CD4-positive, alpha-beta memory T cell (primary cell): ENCODE measurements around the gene MS4A3. TPM values are rescaled to one million over a fixed set of nuclear protein-coding genes. Genes with fewer than 3 reads are reported as not detected.
"Not testable (repeated sequence)": the region's sequence is repeated elsewhere in the genome, so short reads cannot be mapped to it uniquely, and the experiment has no call there.

Source experiments
- CTCF ChIA-PET: fragments of 350-600 bp; sonication (Branson Sonifier 250); formaldehyde crosslinking; loops from one replicate; lab custom pipeline; 2021; ENCODE audit warnings: inconsistent platforms; ENCODE audit not compliant: partially characterized antibody; lab: Charles Lee
- POLR2A ChIA-PET: fragments of 350-600 bp; sonication (Branson Sonifier 250); formaldehyde crosslinking; loops from one replicate; lab custom pipeline; 2021; ENCODE audit not compliant: partially characterized antibody; lab: Charles Lee
- DNase-seq, 5 donors: peaks; one replicate each; pipeline versions ENCODE4 v3.0.0 to v3.0.0-alpha.2; 2020 to 2022; ENCODE audit warnings: mixed read lengths in 1 of 5
- H3K27ac ChIP-seq: one replicate; pipeline ENCODE4 v1.7.0; 2013; ENCODE audit warnings: low read depth, low read length
- H3K27me3 ChIP-seq: 2 replicates; pipeline ENCODE4 v1.7.0; 2013; ENCODE audit warnings: mild to moderate bottlenecking, low read length, moderate library complexity; ENCODE audit not compliant: insufficient read depth
- H3K36me3 ChIP-seq: 2 replicates; pipeline ENCODE4 v1.7.0; 2013; ENCODE audit warnings: mild to moderate bottlenecking, low read length, moderate library complexity; ENCODE audit not compliant: insufficient read depth
- H3K4me1 ChIP-seq: 2 replicates; pipeline ENCODE4 v1.7.0; 2013; ENCODE audit warnings: mild to moderate bottlenecking, low read length, moderate library complexity; ENCODE audit not compliant: insufficient read depth
- H3K4me3 ChIP-seq, 2 donors: one replicate each; pipeline ENCODE4 v1.7.0; 2013; ENCODE audit warnings: low read length in 2 of 2, mild to moderate bottlenecking in 1 of 2
- H3K9me3 ChIP-seq, 2 donors: one replicate each; pipeline ENCODE4 v1.7.0; 2013; ENCODE audit warnings: low read length in 2 of 2, control low read depth in 1 of 2; ENCODE audit not compliant: control insufficient read depth in 1 of 2
- H3K27ac Mint-ChIP-seq, 7 donors: one replicate each; pipeline ENCODE4 v1.8.0; 2020 to 2021; ENCODE audit warnings: mixed read lengths in 7 of 7, mild to moderate bottlenecking in 6 of 7, inconsistent platforms in 3 of 7, moderate library complexity in 3 of 7
- H3K27me3 Mint-ChIP-seq, 2 donors: one replicate each; pipeline ENCODE4 v1.8.0; 2020 to 2021; ENCODE audit warnings: mixed read lengths in 2 of 2
- H3K36me3 Mint-ChIP-seq, 2 donors: one replicate each; pipeline ENCODE4 v1.8.0; 2020 to 2021; ENCODE audit warnings: mixed read lengths in 2 of 2, inconsistent platforms in 1 of 2, mild to moderate bottlenecking in 1 of 2
- H3K4me1 Mint-ChIP-seq, 4 donors: one replicate each; pipeline ENCODE4 v1.8.0; 2020 to 2021; ENCODE audit warnings: mixed read lengths in 4 of 4, mild to moderate bottlenecking in 1 of 4
- H3K4me3 Mint-ChIP-seq, 8 donors: one replicate each; pipeline ENCODE4 v1.8.0; 2020 to 2021; ENCODE audit warnings: mixed read lengths in 8 of 8, mild to moderate bottlenecking in 7 of 8, moderate library complexity in 6 of 8, inconsistent platforms in 3 of 8
- H3K9me3 Mint-ChIP-seq, 8 donors: one replicate each; pipeline ENCODE4 v1.8.0; 2020 to 2021; ENCODE audit warnings: mixed read lengths in 8 of 8, mild to moderate bottlenecking in 5 of 8, inconsistent platforms in 3 of 8, moderate library complexity in 1 of 8
- intact Hi-C: fragments of 100-400 bp; cut with micrococcal nuclease; formaldehyde crosslinking; loops from one replicate; pipeline ENCODE4 v1.15.1; 2023
- polyA plus RNA-seq, 2 donors: library from polyadenylated mRNA; unstranded; fragments of 300-500 nt; fragmentation: Illumina TruSeq; gene quantifications; one replicate each; pipeline ENCODE4 v1.2.3, GENCODE V29; 2021
- total RNA-seq, 2 experiments: library from RNA; stranded (reverse); gene quantifications; one replicate each; pipeline ENCODE4 v1.2.3, GENCODE V29; 2021

MS4A3 gene
- total and polyA plus RNA-seq, 4 experiments from 2014 or later, result 0.37 TPM; not detected in 3

DNA sequence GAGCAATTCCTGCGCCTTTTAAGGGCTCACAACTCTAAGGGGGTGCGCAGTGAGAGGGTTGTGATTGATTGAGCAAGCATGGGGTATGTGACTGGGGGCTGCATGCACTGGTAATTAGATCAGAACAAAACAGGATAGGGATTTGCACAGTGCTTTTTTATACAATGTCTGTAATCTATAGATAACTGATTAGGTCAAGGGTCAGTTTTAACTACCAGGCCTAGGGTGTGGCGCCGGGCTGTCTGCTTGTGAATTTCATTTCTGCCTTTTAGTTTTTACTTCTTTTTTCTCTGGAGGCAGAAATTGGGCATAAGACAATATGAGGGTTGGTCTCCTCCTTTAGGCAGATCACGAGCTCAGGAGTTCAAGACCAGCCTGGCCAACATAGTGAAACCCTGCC lies 52.2 kb downstream of the MS4A3 start:
- H3K4me1 ChIP-seq, H3K27me3 ChIP-seq, H3K4me3 ChIP-seq, DNase-seq, H3K27me3 Mint-ChIP-seq, H3K4me1 Mint-ChIP-seq, H3K4me3 Mint-ChIP-seq, H3K27ac Mint-ChIP-seq, H3K36me3 Mint-ChIP-seq, intact Hi-C loops, H3K27ac ChIP-seq, H3K36me3 ChIP-seq, POLR2A ChIA-PET, H3K9me3 Mint-ChIP-seq, CTCF ChIA-PET, H3K9me3 ChIP-seq: not testable (repeated sequence)

DNA sequence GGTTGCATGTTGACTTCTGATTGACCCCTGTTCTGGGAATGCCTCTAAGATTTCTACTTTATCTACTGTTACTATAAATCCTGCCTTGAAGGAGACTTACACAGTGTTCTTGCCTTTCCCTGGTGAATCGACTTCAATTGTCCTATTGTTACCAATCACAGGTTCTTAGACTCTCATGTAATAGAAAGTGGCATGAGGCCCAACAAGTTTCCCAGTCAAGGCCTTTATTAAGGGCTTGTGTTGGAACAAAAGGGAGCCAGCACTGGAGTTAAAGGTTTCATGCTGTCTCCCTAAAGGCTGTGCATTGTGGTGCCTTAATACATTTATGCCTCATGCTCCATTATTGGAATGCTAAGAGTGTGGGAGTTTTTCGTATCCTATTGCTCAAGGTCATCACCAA lies 55.3 kb downstream of the MS4A3 start:
- peaks cover 2 to 4% of the 10 kb centered on the region in 2 donors for H3K27me3 Mint-ChIP-seq
- H3K9me3 Mint-ChIP-seq, result peaks cover 0 to 1% (median 0%) of the 10 kb centered on the region in 8 donors
- CTCF ChIA-PET, result no interaction called here
- H3K4me3 Mint-ChIP-seq, result no peak overlapping the region
- intact Hi-C loops, result no loop called here
- Histone ChIP-seq H3K4me3 (no peak overlapping the region), H3K36me3 (no peaks in the 10 kb centered on the region), H3K27ac (no peak overlapping the region), H3K4me1 (no peaks in the 10 kb centered on the region), H3K27me3 (no peaks in the 10 kb centered on the region), H3K9me3 (no peaks in the 10 kb centered on the region)
- no peak for DNase-seq
- POLR2A ChIA-PET, result no interaction called here
- no peaks in the 10 kb centered on the region for H3K36me3 Mint-ChIP-seq
- no peak overlapping the region for H3K27ac Mint-ChIP-seq
- peaks cover 0 to 1% (median 0%) of the 10 kb centered on the region in 4 donors for H3K4me1 Mint-ChIP-seq

DNA sequence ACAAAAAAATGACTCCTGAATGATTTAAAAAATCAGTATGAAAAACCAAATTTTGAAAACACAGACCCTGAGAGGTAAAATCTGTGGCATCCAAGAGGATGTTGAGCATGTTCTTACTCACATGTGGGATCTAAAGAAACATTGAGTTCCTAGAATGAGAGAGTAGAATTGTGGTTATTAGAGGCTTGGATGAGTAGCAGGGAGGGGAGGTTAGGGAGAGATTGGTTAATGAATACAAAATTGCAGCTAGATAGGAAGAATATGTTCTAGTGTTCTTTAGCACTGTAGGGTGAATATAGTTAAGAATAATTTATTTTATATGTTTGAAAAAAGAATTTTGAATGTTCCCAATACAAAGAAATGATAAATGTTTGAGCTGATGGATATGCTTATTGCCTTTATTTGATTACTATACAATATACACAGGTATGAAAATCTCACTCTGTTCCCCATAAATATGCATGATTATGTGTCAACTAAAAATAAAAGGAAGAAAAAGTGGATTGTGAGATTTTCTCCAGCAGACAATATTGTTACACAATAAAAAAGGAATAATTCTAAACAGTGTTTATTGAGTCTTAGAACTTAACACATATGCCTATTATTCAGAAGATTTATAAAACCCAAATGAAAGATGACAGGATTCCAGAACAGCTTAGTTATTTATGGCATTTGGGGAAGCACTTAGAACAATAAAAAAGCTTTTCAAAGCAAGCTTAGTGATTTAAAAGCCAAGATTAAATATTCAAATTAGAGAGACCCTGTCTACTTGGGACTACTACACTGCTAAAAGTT lies 60.7 kb downstream of the MS4A3 start:
- no peak overlapping the region for H3K4me3 ChIP-seq
- no peaks in the 10 kb centered on the region for H3K9me3 Mint-ChIP-seq
- H3K36me3 ChIP-seq, result no peaks in the 10 kb centered on the region
- POLR2A ChIA-PET, result no interaction called here
- H3K27me3 Mint-ChIP-seq, result peaks cover 0 to 5% of the 10 kb centered on the region in 2 donors
- H3K27ac Mint-ChIP-seq, result no peak overlapping the region
- no peak for DNase-seq
- intact Hi-C loops, result no loop called here
- no peaks in the 10 kb centered on the region for H3K36me3 Mint-ChIP-seq
- CTCF ChIA-PET, result no interaction called here
- no peak overlapping the region for H3K27ac ChIP-seq
- no peaks in the 10 kb centered on the region for H3K4me1 ChIP-seq
- H3K9me3 ChIP-seq, result no peaks in the 10 kb centered on the region
- no peaks in the 10 kb centered on the region for H3K4me1 Mint-ChIP-seq
- H3K4me3 Mint-ChIP-seq, result no peak overlapping the region
- no peaks in the 10 kb centered on the region for H3K27me3 ChIP-seq

DNA sequence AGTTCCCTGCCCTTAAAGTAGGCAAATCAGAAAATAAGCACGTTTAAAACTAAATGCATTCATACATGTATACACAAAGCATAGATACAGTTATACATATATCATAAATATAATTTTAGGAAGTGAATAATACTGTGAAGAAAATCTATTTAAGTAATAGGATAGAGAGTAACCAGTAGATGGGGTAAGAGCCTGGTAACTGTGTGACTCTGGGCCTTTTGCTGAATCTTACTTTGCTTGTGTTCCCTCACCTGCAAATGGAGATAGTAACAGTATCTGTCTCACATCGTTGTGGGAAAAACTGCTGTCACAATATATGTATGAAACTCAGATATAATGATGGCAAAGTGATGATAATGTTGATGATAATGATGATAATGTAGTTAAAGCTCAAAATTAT lies 61.9 kb downstream of the MS4A3 start:
- intact Hi-C loops, result no loop called here
- Histone ChIP-seq H3K9me3 (no peaks in the 10 kb centered on the region), H3K4me1 (no peaks in the 10 kb centered on the region), H3K36me3 (no peaks in the 10 kb centered on the region), H3K27me3 (no peaks in the 10 kb centered on the region), H3K4me3 (no peak overlapping the region), H3K27ac (no peak overlapping the region)
- no peak overlapping the region for H3K27ac Mint-ChIP-seq
- H3K9me3 Mint-ChIP-seq, result no peaks in the 10 kb centered on the region
- H3K4me1 Mint-ChIP-seq, result no peaks in the 10 kb centered on the region
- POLR2A ChIA-PET, result no interaction called here
- no peak overlapping the region for H3K4me3 Mint-ChIP-seq
- DNase-seq, result no peak
- CTCF ChIA-PET, result no interaction called here
- H3K36me3 Mint-ChIP-seq, result no peaks in the 10 kb centered on the region
- peaks cover 0 to 6% of the 10 kb centered on the region in 2 donors for H3K27me3 Mint-ChIP-seq

DNA sequence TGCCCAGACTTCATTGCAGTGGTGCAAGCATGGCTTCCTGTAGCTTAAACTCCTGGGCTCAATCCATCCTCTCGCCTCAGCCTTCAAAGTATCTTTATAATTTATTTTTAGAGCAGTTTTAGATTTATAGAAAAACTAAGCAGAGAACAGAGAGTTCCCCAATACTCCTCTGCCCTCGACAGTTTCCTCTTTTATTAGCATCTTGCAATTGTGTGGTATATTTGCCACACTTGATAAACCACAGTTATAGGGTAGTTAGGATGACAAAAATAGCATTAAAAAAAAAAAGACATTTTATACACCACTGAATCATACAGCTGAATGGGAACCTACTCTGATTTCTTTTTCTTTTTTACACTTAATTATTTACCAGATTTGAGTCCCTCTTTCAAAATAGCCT lies 63.2 kb downstream of the MS4A3 start:
- H3K4me1 ChIP-seq, result no peaks in the 10 kb centered on the region
- Mint-ChIP-seq H3K9me3 (no peaks in the 10 kb centered on the region), H3K27ac (no peak overlapping the region), H3K27me3 (peaks cover 0 to 6% of the 10 kb centered on the region in 2 donors), H3K4me1 (no peaks in the 10 kb centered on the region), H3K36me3 (no peaks in the 10 kb centered on the region), H3K4me3 (no peak overlapping the region)
- no peaks in the 10 kb centered on the region for H3K27me3 ChIP-seq
- ChIA-PET POLR2A (no interaction called here), CTCF (no interaction called here)
- no peak overlapping the region for H3K4me3 ChIP-seq
- intact Hi-C loops, result no loop called here
- no peaks in the 10 kb centered on the region for H3K9me3 ChIP-seq
- H3K27ac ChIP-seq, result no peak overlapping the region
- H3K36me3 ChIP-seq, result no peaks in the 10 kb centered on the region
- DNase-seq, result no peak

Other genes starting within 250 kb of the MS4A3 start
- 10 to 100 TPM; 33.2 to 35.9 TPM for gene MRPL16, start 245.9 kb upstream of the MS4A3 start, total RNA-seq
- gene MRPL16, start 245.9 kb upstream of the MS4A3 start, polyA plus RNA-seq, result 10 to 100 TPM; 85.6 to 92.2 TPM
- not detected for gene CBLIF, start 211.2 kb upstream of the MS4A3 start, total RNA-seq
- gene CBLIF, start 211.2 kb upstream of the MS4A3 start, polyA plus RNA-seq, result not detected
- under 1 TPM; 0.38 to 0.42 TPM for gene TCN1, start 190.2 kb upstream of the MS4A3 start, total RNA-seq
- gene TCN1, start 190.2 kb upstream of the MS4A3 start, polyA plus RNA-seq, result not detected
- gene OOSP3, start 177.9 kb upstream of the MS4A3 start, total RNA-seq, result not detected
- not detected for gene OOSP3, start 177.9 kb upstream of the MS4A3 start, polyA plus RNA-seq
- not detected for gene OOSP1, start 118.2 kb upstream of the MS4A3 start, total RNA-seq
- gene OOSP1, start 118.2 kb upstream of the MS4A3 start, polyA plus RNA-seq, result not detected
- not detected for gene OOSP4A, start 92.6 kb upstream of the MS4A3 start, total RNA-seq
- not detected for gene OOSP4A, start 92.6 kb upstream of the MS4A3 start, polyA plus RNA-seq
- not detected for gene OOSP4B, start 39.5 kb upstream of the MS4A3 start, total RNA-seq
- gene OOSP4B, start 39.5 kb upstream of the MS4A3 start, polyA plus RNA-seq, result not detected
- not detected for gene OOSP2, start 16.3 kb upstream of the MS4A3 start, total RNA-seq
- not detected for gene OOSP2, start 16.3 kb upstream of the MS4A3 start, polyA plus RNA-seq
- gene MS4A2, start 32.0 kb downstream of the MS4A3 start, total RNA-seq, result not detected
- not detected for gene MS4A2, start 32.0 kb downstream of the MS4A3 start, polyA plus RNA-seq
- gene MS4A6A, start 126.4 kb downstream of the MS4A3 start, total RNA-seq, result 1 to 10 TPM; 4.9 to 7.7 TPM
- gene MS4A6A, start 126.4 kb downstream of the MS4A3 start, polyA plus RNA-seq, result 1 to 10 TPM; 2.7 to 3.3 TPM
- gene MS4A4E, start 186.5 kb downstream of the MS4A3 start, total RNA-seq, result not detected
- gene MS4A4E, start 186.5 kb downstream of the MS4A3 start, polyA plus RNA-seq, result not detected
- gene MS4A4A, start 224.0 kb downstream of the MS4A3 start, total RNA-seq, result under 1 TPM; 0.39 to 0.99 TPM
- gene MS4A4A, start 224.0 kb downstream of the MS4A3 start, polyA plus RNA-seq, result not detected